SK-N-SH (cell line): ENCODE results near the gene ACAD11. TPM values are rescaled to one million over a fixed set of nuclear protein-coding genes. Genes with fewer than 3 reads are reported as not detected.
"Not testable (repeated sequence)": the region's sequence is repeated elsewhere in the genome, so short reads cannot be mapped to it uniquely, and the experiment has no call there.

Experiments used
- CTCF ChIA-PET: fragments of 300-600, 350-600 bp; formaldehyde crosslinking; extraction: SDS; loops from one replicate; lab custom pipeline; 2021; lab: Yijun Ruan, JAX
- POLR2A ChIA-PET: fragments of 350-600 bp; sonication (Branson Sonifier 250); formaldehyde crosslinking; extraction: SDS; loops from one replicate; lab custom pipeline; 2020; ENCODE audit warnings: antibody characterized with exemption, inconsistent platforms; lab: Yijun Ruan, JAX
- DNase-seq: peaks from one replicate; pipeline ENCODE4 v3.0.0; 2012
- H2AFZ ChIP-seq: fragments of 200-600 bp; sonication (generic); 2 replicates; pipeline ENCODE4 v1.8.1; 2016; ENCODE audit warnings: antibody characterized with exemption, mild to moderate bottlenecking, low read depth
- H3F3A ChIP-seq: fragments of 200-600 bp; sonication (generic); replicated peaks from 2 replicates; pipeline ENCODE3; 2016; ENCODE audit warnings: antibody characterized with exemption, mild to moderate bottlenecking; ENCODE audit not compliant: insufficient read depth
- H3K27ac ChIP-seq, 2 experiments: fragments of 200-500 bp in 1 of 2; fragments of 200-600 bp in 1 of 2; sonication (Bioruptor generic) in 1 of 2; sonication (generic), shearing (Covaris generic) in 1 of 2; 2 replicates each; pipeline versions ENCODE4 v1.5.1 to v1.6.1; 2014 to 2016; ENCODE audit warnings: low read depth in 2 of 2, inconsistent platforms in 1 of 2, low read length in 1 of 2, mild to moderate bottlenecking in 1 of 2, mixed read lengths in 1 of 2
- H3K27me3 ChIP-seq: fragments of 200-600 bp; sonication (generic), shearing (Covaris generic); 2 replicates; pipeline ENCODE4 v1.6.1; 2016; ENCODE audit warnings: mixed run types; ENCODE audit not compliant: insufficient read depth
- H3K36me3 ChIP-seq, 2 experiments: fragments of 200-500 bp in 1 of 2; fragments of 200-600 bp in 1 of 2; sonication (Bioruptor generic) in 1 of 2; sonication (generic) in 1 of 2; replicated peaks in 1 of 2; 2 replicates each; pipeline versions ENCODE3 to v1.5.1; 2014 to 2016; ENCODE audit warnings: low read length in 1 of 2, mild to moderate bottlenecking in 1 of 2; ENCODE audit not compliant: insufficient read depth in 2 of 2, control insufficient read depth in 1 of 2
- H3K4me1 ChIP-seq, 2 experiments: fragments of 200-500 bp in 1 of 2; fragments of 200-600 bp in 1 of 2; sonication (Bioruptor generic) in 1 of 2; sonication (generic), shearing (Covaris generic) in 1 of 2; 2 replicates each; pipeline versions ENCODE4 v1.5.1 to v1.6.1; 2014 to 2016; ENCODE audit warnings: low read depth in 1 of 2, low read length in 1 of 2, mixed run types in 1 of 2; ENCODE audit not compliant: insufficient read depth in 2 of 2, control insufficient read depth in 1 of 2
- H3K4me2 ChIP-seq: fragments of 200-600 bp; sonication (generic), shearing (Covaris generic); 2 replicates; pipeline ENCODE4 v1.6.1; 2017; ENCODE audit warnings: mixed run types
- H3K4me3 ChIP-seq, 2 experiments: fragments of 200-500 bp in 1 of 2; fragments of 200-600 bp in 1 of 2; sonication (Bioruptor generic) in 1 of 2; sonication (generic), shearing (Covaris generic) in 1 of 2; 2 replicates each; pipeline versions ENCODE4 v1.5.1 to v1.8.1; 2014 to 2016; ENCODE audit warnings: low read depth in 2 of 2, inconsistent platforms in 1 of 2, low read length in 1 of 2, mild to moderate bottlenecking in 1 of 2, mixed read lengths in 1 of 2, moderate library complexity in 1 of 2
- H3K79me2 ChIP-seq: fragments of 200-600 bp; sonication (generic); 2 replicates; pipeline ENCODE4 v1.8.1; 2017; ENCODE audit warnings: mild to moderate bottlenecking; ENCODE audit not compliant: insufficient read depth
- H3K9ac ChIP-seq: fragments of 200-600 bp; sonication (generic); 2 replicates; pipeline ENCODE4 v1.6.1; 2017; ENCODE audit warnings: mixed run types
- H3K9me2 ChIP-seq: fragments of 200-600 bp; sonication (generic); 2 replicates; pipeline ENCODE4 v1.6.1; 2017; ENCODE audit warnings: mixed run types
- H3K9me3 ChIP-seq: fragments of 200-600 bp; sonication (generic); 2 replicates; pipeline ENCODE4 v1.6.1; 2017; ENCODE audit warnings: mixed run types, mild to moderate bottlenecking, moderate library complexity
- H4K20me1 ChIP-seq: fragments of 200-600 bp; sonication (generic); 2 replicates; pipeline ENCODE4 v1.6.1; 2017; ENCODE audit warnings: mild to moderate bottlenecking, mixed run types; ENCODE audit not compliant: insufficient read depth
- CTCF ChIP-seq: fragments of 200-600 bp; sonication (generic); IDR thresholded peaks from 2 replicates; pipeline ENCODE4 v1.6.1; 2017; ENCODE audit warnings: antibody characterized with exemption, mild to moderate bottlenecking, moderate library complexity
- IRF3 ChIP-seq: fragments of 150-350 bp; IDR thresholded peaks from 2 replicates; pipeline ENCODE4 v1.6.1; 2016; ENCODE audit warnings: mild to moderate bottlenecking, low read depth, low read length
- MEF2A ChIP-seq: IDR thresholded peaks from 2 replicates; pipeline ENCODE4 v1.4.0; 2012; ENCODE audit warnings: low read depth, borderline replicate concordance
- MXI1 ChIP-seq: IDR thresholded peaks from 2 replicates; pipeline ENCODE4 v1.6.1; 2012; ENCODE audit warnings: mild to moderate bottlenecking, low read depth, low read length, improper control_type of control experiment
- RAD21 ChIP-seq: IDR thresholded peaks from 2 replicates; pipeline ENCODE4 v1.6.1; 2012; ENCODE audit warnings: mild to moderate bottlenecking, low read length
- REST ChIP-seq: IDR thresholded peaks from 2 replicates; pipeline ENCODE4 v1.6.1; 2012; ENCODE audit warnings: mild to moderate bottlenecking, low read depth, low read length, moderate library complexity
- RFX5 ChIP-seq: IDR thresholded peaks from 2 replicates; pipeline ENCODE4 v1.6.1; 2012; ENCODE audit warnings: mild to moderate bottlenecking, improper control_type of control experiment, low read length
- SMC3 ChIP-seq: IDR thresholded peaks from 2 replicates; pipeline ENCODE4 v1.6.1; 2012; ENCODE audit warnings: low read depth, low read length, improper control_type of control experiment
- TEAD4 ChIP-seq: IDR thresholded peaks from 2 replicates; pipeline ENCODE4 v1.4.0; 2012; ENCODE audit warnings: mild to moderate bottlenecking, borderline replicate concordance; ENCODE audit not compliant: insufficient read depth
- WGBS: methylation state at CpG from one replicate; pipeline ENCODE4 v1.1.6; 2017; ENCODE audit warnings: low lambda C conversion rate; 5-methylcytosine and 5-hydroxymethylcytosine counted together
- polyA plus RNA-seq, 3 experiments: library from polyadenylated mRNA; depleted of rRNA; stranded (reverse); fragments of >200 nt; gene quantifications; 2 replicates each; pipeline ENCODE4 v1.2.3, GENCODE V29; 2012

Gene ACAD11
- polyA plus RNA-seq, 1 of the 3 experiments (the other 2 are of a cell fraction), result 16.3 TPM

GRCh38 chr3:132600614-132601013 is 59.0 kb downstream of the ACAD11 start:
- H3K9ac ChIP-seq, H3K27me3 ChIP-seq, H4K20me1 ChIP-seq, H3K4me2 ChIP-seq, H3K79me2 ChIP-seq, DNase-seq, H3K9me2 ChIP-seq, CTCF ChIA-PET, H3K27ac ChIP-seq, H3K4me1 ChIP-seq, H3K4me3 ChIP-seq, POLR2A ChIA-PET, H3K9me3 ChIP-seq, H2AFZ ChIP-seq: not testable (repeated sequence)
- no CpG with 5 or more reads among the region's 1 CpG for WGBS
- TF ChIP-seq RFX5, result peak; percentile 90
- Histone ChIP-seq H3K36me3 (peaks cover 7 to 24% of the 10 kb centered on the region in 2 experiments), H3F3A (peaks cover 21% of the 10 kb centered on the region)

GRCh38 chr3:132598181-132598580 is 61.4 kb downstream of the ACAD11 start:
- WGBS, result 93% methylated on average over 3 of the region's 3 CpGs
- ChIA-PET CTCF (no interaction called here), POLR2A (no interaction called here)
- H3F3A ChIP-seq, result peaks cover 41% of the 10 kb centered on the region
- no peaks in the 10 kb centered on the region for H3K27me3 ChIP-seq
- no peaks in the 10 kb centered on the region for H3K9me3 ChIP-seq
- no peak overlapping the region for H3K27ac ChIP-seq
- no peak overlapping the region for H3K4me3 ChIP-seq
- TF ChIP-seq MXI1 (no peak), IRF3 (no peak), MEF2A (no peak), CTCF (no peak), RAD21 (no peak), TEAD4 (no peak), REST (no peak), SMC3 (no peak)
- no peak overlapping the region for H2AFZ ChIP-seq
- no peaks in the 10 kb centered on the region for H3K79me2 ChIP-seq
- no peak for DNase-seq
- H3K4me2 ChIP-seq, result no peak overlapping the region
- peaks cover 7 to 18% of the 10 kb centered on the region in 2 experiments for H3K36me3 ChIP-seq
- no peak overlapping the region for H3K9ac ChIP-seq
- H3K9me2 ChIP-seq, result no peaks in the 10 kb centered on the region
- H4K20me1 ChIP-seq, result no peaks in the 10 kb centered on the region
- H3K4me1 ChIP-seq, result peaks cover 0 to 20% of the 10 kb centered on the region in 2 experiments; a peak in 3 of 4 replicates
